Lower lobe of right lung (tissue), 2 donors: Measurements from ENCODE around the gene TET1. TPM values are rescaled to one million over a fixed set of nuclear protein-coding genes. Genes with fewer than 3 reads are reported as not detected.
"Not testable (repeated sequence)": the region's sequence is repeated elsewhere in the genome, so short reads cannot be mapped to it uniquely, and the experiment has no call there.

ENCODE experiments used
- ATAC-seq, 2 donors: fragments of 200-7000 bp; cut with Tn5 transposase; one replicate each; pipeline ENCODE4 v1.9.1; 2020 to 2022; ENCODE audit warnings: mild to moderate bottlenecking in 2 of 2, moderate library complexity in 2 of 2
- DNase-seq: peaks from one replicate; pipeline ENCODE4 v3.0.0-alpha.2; 2020
- H3K27ac ChIP-seq: fragments of 200-600 bp; one replicate; pipeline ENCODE4 v1.8.0; 2022
- H3K27me3 ChIP-seq: fragments of 200-600 bp; one replicate; pipeline ENCODE4 v1.8.0; 2022; ENCODE audit warnings: low read depth
- H3K36me3 ChIP-seq: fragments of 200-600 bp; one replicate; pipeline ENCODE4 v1.8.0; 2022; ENCODE audit warnings: mild to moderate bottlenecking
- H3K4me1 ChIP-seq: fragments of 200-600 bp; one replicate; pipeline ENCODE4 v1.8.0; 2022
- H3K4me3 ChIP-seq: fragments of 200-600 bp; one replicate; pipeline ENCODE4 v1.8.0; 2022; ENCODE audit warnings: mild to moderate bottlenecking
- H3K9me3 ChIP-seq: fragments of 200-600 bp; one replicate; pipeline ENCODE4 v1.8.0; 2022
- CTCF ChIP-seq: fragments of 200-600 bp; IDR thresholded peaks from one replicate; pipeline ENCODE4 v1.8.0; 2022; ENCODE audit warnings: antibody characterized with exemption, mild to moderate bottlenecking
- intact Hi-C: fragments of 100-400 bp; cut with DNase I; formaldehyde crosslinking; loops from one replicate; pipeline ENCODE4 v1.11.0; 2022
- total RNA-seq: library from RNA; stranded (reverse); fragmentation: NEBNext Ultra II Directional; extraction: Animal tissue kit (Norgen Biotek cat#: 25700); gene quantifications from one replicate; pipeline ENCODE4 v1.2.1, GENCODE V29; 2021
- donor health status: DM: no; HTN: yes; CAD: no; lungs with severe emphysema.

The TET1 gene
- total RNA-seq, 1 donor from 2014 or later = 1.8 TPM

GRCh38 chr10:68636335-68636734, 76.2 kb downstream of the TET1 start:
- ATAC-seq = no peak
- Histone ChIP-seq H3K4me3 (no peak overlapping the region), H3K4me1 (no peaks in the 10 kb centered on the region), H3K27me3 (no peaks in the 10 kb centered on the region), H3K36me3 (no peaks in the 10 kb centered on the region), H3K9me3 (no peaks in the 10 kb centered on the region), H3K27ac (no peak overlapping the region)
- TF ChIP-seq CTCF = no peak
- no peak for DNase-seq
- intact Hi-C loops = no loop called here

- DNase-seq, intact Hi-C loops, H3K4me1 ChIP-seq, ATAC-seq, H3K9me3 ChIP-seq, H3K4me3 ChIP-seq, H3K27me3 ChIP-seq, H3K36me3 ChIP-seq, H3K27ac ChIP-seq: not testable (repeated sequence)
Measured at GRCh38 chr10:68643550-68643949, 83.4 kb downstream of the TET1 start.

- no peaks in the 10 kb centered on the region for H3K4me1 ChIP-seq
- no peak for DNase-seq
- no peak overlapping the region for H3K27ac ChIP-seq
- intact Hi-C loops = no loop called here
- no peak overlapping the region for H3K4me3 ChIP-seq
- H3K36me3 ChIP-seq = no peaks in the 10 kb centered on the region
- no peak for ATAC-seq
- no peaks in the 10 kb centered on the region for H3K27me3 ChIP-seq
- TF ChIP-seq CTCF = no peak
- no peaks in the 10 kb centered on the region for H3K9me3 ChIP-seq
Measured at GRCh38 chr10:68647672-68648341, 87.7 kb downstream of the TET1 start.

- TF ChIP-seq CTCF = no peak
- no peak for DNase-seq
- no peak overlapping the region for H3K27ac ChIP-seq
- no peaks in the 10 kb centered on the region for H3K27me3 ChIP-seq
- H3K36me3 ChIP-seq = no peaks in the 10 kb centered on the region
- no peak overlapping the region for H3K4me3 ChIP-seq
- no peaks in the 10 kb centered on the region for H3K4me1 ChIP-seq
- intact Hi-C loops = no loop called here
- ATAC-seq = no peak
- H3K9me3 ChIP-seq = no peaks in the 10 kb centered on the region
Measured at GRCh38 chr10:68655620-68656126, 95.5 kb downstream of the TET1 start.

- Histone ChIP-seq H3K27ac (no peak overlapping the region), H3K27me3 (no peaks in the 10 kb centered on the region), H3K36me3 (no peaks in the 10 kb centered on the region), H3K4me3 (no peak overlapping the region), H3K4me1 (no peaks in the 10 kb centered on the region), H3K9me3 (no peaks in the 10 kb centered on the region)
- DNase-seq (no peak), ATAC-seq (no peak)
- intact Hi-C loops = no loop called here
- TF ChIP-seq CTCF = no peak
Measured at GRCh38 chr10:68665841-68666240, 105.7 kb downstream of the TET1 start.

GRCh38 chr10:68666280-68666760, 106.2 kb downstream of the TET1 start:
- no peak for TF ChIP-seq CTCF
- no peak for ATAC-seq
- DNase-seq = no peak
- Histone ChIP-seq H3K27me3 (no peaks in the 10 kb centered on the region), H3K36me3 (no peaks in the 10 kb centered on the region), H3K4me1 (no peaks in the 10 kb centered on the region), H3K4me3 (no peak overlapping the region), H3K27ac (no peak overlapping the region), H3K9me3 (no peaks in the 10 kb centered on the region)
- intact Hi-C loops = no loop called here
